ENCODE data around the gene NELFCD. TPM values are rescaled to one million over a fixed set of nuclear protein-coding genes. Genes with fewer than 3 reads are reported as not detected.

NELFCD gene
- total RNA-seq, 4 donors from 2014 or later = 45.9 to 90.0 (median 63.4) TPM

- Histone ChIP-seq H3K4me3 (no peak overlapping the region), H3K4me1 (no peaks in the 10 kb centered on the region), H3K27me3 (no peaks in the 10 kb centered on the region), H3K27ac (no peak overlapping the region), H3K9me3 (peaks cover 2% of the 10 kb centered on the region), H3K36me3 (no peaks in the 10 kb centered on the region)
- no peak for DNase-seq (ENCODE audit: low spot score in 2 of 2)
- no peak for TF ChIP-seq EP300 (IDR thresholded peaks at IDR 0.05)
- no peak for TF ChIP-seq POLR2AphosphoS5 (IDR thresholded peaks at IDR 0.05)
- TF ChIP-seq, protein P1, sequence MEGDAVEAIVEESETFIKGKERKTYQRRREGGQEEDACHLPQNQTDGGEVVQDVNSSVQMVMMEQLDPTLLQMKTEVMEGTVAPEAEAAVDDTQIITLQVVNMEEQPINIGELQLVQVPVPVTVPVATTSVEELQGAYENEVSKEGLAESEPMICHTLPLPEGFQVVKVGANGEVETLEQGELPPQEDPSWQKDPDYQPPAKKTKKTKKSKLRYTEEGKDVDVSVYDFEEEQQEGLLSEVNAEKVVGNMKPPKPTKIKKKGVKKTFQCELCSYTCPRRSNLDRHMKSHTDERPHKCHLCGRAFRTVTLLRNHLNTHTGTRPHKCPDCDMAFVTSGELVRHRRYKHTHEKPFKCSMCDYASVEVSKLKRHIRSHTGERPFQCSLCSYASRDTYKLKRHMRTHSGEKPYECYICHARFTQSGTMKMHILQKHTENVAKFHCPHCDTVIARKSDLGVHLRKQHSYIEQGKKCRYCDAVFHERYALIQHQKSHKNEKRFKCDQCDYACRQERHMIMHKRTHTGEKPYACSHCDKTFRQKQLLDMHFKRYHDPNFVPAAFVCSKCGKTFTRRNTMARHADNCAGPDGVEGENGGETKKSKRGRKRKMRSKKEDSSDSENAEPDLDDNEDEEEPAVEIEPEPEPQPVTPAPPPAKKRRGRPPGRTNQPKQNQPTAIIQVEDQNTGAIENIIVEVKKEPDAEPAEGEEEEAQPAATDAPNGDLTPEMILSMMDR (IDR thresholded peaks at IDR 0.05) = no peak
- no peak for TF ChIP-seq POLR2A (IDR thresholded peaks at IDR 0.05)
- WGBS = 91% methylated on average over 3 of the region's 3 CpGs
Measured at GRCh38 chr20:58973866-58974265, 7.2 kb upstream of the NELFCD start.

DNA sequence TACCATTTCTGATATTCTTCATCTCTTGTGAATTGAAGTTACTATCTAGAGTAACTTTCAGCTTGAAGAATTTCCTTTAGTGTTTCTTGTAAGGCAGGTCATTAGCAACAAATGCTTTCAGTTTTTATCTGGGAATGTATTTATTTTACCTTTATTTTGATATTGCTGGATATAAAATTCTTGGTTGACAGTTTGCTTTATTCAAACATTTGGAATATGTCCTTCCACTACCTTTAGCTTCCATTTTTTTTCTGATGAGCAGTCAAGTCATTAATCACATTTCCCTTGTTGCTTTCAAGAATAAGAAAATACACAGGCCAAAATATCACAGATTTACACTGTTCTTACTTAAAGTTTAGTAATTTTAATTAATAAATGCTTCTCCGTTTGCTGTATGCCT, 5.7 kb upstream of the NELFCD start:
- WGBS = 90% methylated on average over 1 of the region's 1 CpG
- H3K36me3 ChIP-seq = no peaks in the 10 kb centered on the region
- TF ChIP-seq EP300 (IDR thresholded peaks at IDR 0.05) (no peak), POLR2A (IDR thresholded peaks at IDR 0.05) (no peak), POLR2AphosphoS5 (IDR thresholded peaks at IDR 0.05) (no peak)
- TF ChIP-seq, protein P1 (IDR thresholded peaks at IDR 0.05) = no peak
- H3K27me3 ChIP-seq = no peaks in the 10 kb centered on the region
- H3K4me1 ChIP-seq = no peaks in the 10 kb centered on the region
- DNase-seq (ENCODE audit: low spot score in 2 of 2) = no peak
- no peak overlapping the region for H3K4me3 ChIP-seq
- no peaks in the 10 kb centered on the region for H3K9me3 ChIP-seq
- H3K27ac ChIP-seq = no peak overlapping the region

GRCh38 chr20:58976061-58976730, 4.9 kb upstream of the NELFCD start:
- Histone ChIP-seq H3K4me3 (no peak overlapping the region), H3K27me3 (no peaks in the 10 kb centered on the region), H3K4me1 (peaks cover 4% of the 10 kb centered on the region), H3K36me3 (no peaks in the 10 kb centered on the region), H3K9me3 (no peaks in the 10 kb centered on the region), H3K27ac (no peak overlapping the region)
- peak in 1 of 2 donors; percentile 13 for DNase-seq (ENCODE audit: low spot score in 2 of 2)
- TF ChIP-seq POLR2AphosphoS5 (IDR thresholded peaks at IDR 0.05) = no peak
- TF ChIP-seq EP300 (IDR thresholded peaks at IDR 0.05) = no peak
- no peak for TF ChIP-seq POLR2A (IDR thresholded peaks at IDR 0.05)
- TF ChIP-seq, protein P1 (IDR thresholded peaks at IDR 0.05) = no peak
- 83% methylated on average over 3 of the region's 3 CpGs for WGBS

GRCh38 chr20:58978351-58979190, 2.5 kb upstream of the NELFCD start:
- Histone ChIP-seq H3K27me3 (no peaks in the 10 kb centered on the region), H3K27ac (no peak overlapping the region), H3K4me1 (peaks cover 22% of the 10 kb centered on the region), H3K9me3 (no peaks in the 10 kb centered on the region), H3K36me3 (no peaks in the 10 kb centered on the region), H3K4me3 (no peak overlapping the region)
- TF ChIP-seq, protein P1 (IDR thresholded peaks at IDR 0.05) = no peak
- TF ChIP-seq EP300 (IDR thresholded peaks at IDR 0.05) (no peak), POLR2A (IDR thresholded peaks at IDR 0.05) (no peak), POLR2AphosphoS5 (IDR thresholded peaks at IDR 0.05) (no peak)
- WGBS = 80% methylated on average over 6 of the region's 6 CpGs
- DNase-seq (ENCODE audit: low spot score in 2 of 2) = peak in 1 of 2 donors; percentile 43

All from suprapubic skin (tissue), 4 donors.